ENCODE data around the gene ZFC3H1.
"Not testable (repeated sequence)": the region's sequence is repeated elsewhere in the genome, so short reads cannot be mapped to it uniquely, and the experiment has no call there.

Gene ZFC3H1

DNA sequence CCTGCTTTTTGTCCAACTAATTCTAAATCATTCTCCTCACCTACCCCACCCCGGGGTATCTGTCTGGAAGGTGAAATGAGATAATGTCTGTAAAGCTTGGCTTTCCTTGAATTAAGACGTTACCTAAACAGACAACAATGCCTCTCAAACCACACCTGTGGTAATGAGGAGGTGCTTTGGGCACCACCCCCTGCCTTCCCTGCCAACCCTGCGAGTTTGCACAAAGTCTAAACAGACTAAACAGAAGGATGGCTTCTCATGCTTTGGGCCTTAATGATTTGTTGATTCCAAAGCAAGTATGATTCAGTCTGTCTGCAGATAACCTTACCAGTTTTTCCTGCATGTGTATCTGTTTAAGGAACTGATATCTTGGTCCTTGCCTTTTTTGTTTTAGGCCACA lies 82.4 kb downstream of the ZFC3H1 start:
- H3K36me3 ChIP-seq (ENCODE audit: control insufficient read depth, insufficient read depth, low read length), result no peaks in the 10 kb centered on the region
- no peaks in the 10 kb centered on the region for H3K79me2 ChIP-seq

DNA sequence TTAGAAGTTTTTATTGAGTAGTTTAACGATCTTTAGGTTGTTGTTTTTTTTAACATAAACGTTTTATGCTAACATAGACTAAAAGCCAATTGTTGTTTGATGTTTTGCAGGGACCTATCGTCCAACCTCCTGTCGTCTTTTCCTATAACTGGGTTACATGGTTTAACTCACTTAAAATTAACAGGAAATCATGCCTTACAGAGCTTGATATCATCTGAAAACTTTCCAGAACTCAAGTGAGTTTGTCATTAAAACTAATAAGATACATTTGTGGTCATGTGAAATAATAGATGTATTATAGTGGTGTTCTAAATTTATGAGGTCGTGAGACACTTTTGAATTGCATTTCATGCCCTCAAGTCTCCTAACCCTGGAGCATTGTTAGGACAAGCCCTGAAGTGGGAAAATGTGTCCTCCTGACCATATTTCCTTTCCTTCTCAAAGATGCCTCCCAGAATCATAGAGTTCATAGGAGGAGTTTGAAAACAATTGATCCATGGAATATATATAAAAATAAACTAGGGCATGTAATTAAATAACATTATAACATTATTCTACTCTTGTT lies 84.9 kb downstream of the ZFC3H1 start:
- no peak overlapping the region for H3K27ac ChIP-seq
- TF ChIP-seq, protein P1, sequence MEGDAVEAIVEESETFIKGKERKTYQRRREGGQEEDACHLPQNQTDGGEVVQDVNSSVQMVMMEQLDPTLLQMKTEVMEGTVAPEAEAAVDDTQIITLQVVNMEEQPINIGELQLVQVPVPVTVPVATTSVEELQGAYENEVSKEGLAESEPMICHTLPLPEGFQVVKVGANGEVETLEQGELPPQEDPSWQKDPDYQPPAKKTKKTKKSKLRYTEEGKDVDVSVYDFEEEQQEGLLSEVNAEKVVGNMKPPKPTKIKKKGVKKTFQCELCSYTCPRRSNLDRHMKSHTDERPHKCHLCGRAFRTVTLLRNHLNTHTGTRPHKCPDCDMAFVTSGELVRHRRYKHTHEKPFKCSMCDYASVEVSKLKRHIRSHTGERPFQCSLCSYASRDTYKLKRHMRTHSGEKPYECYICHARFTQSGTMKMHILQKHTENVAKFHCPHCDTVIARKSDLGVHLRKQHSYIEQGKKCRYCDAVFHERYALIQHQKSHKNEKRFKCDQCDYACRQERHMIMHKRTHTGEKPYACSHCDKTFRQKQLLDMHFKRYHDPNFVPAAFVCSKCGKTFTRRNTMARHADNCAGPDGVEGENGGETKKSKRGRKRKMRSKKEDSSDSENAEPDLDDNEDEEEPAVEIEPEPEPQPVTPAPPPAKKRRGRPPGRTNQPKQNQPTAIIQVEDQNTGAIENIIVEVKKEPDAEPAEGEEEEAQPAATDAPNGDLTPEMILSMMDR (IDR thresholded peaks at IDR 0.05), result no peak
- H3K79me2 ChIP-seq, result no peaks in the 10 kb centered on the region
- H3K36me3 ChIP-seq (ENCODE audit: control insufficient read depth, insufficient read depth, low read length), result no peaks in the 10 kb centered on the region
- H3K4me3 ChIP-seq (ENCODE audit: low read depth, low read length), result no peak overlapping the region
- H2AFZ ChIP-seq, result no peak overlapping the region
- no peaks in the 10 kb centered on the region for H3K9me3 ChIP-seq (ENCODE audit: control insufficient read depth, low read length)
- H3K4me1 ChIP-seq, result no peaks in the 10 kb centered on the region
- no peaks in the 10 kb centered on the region for H3K27me3 ChIP-seq (ENCODE audit: control insufficient read depth, insufficient read depth, low read length)
- no peak overlapping the region for H3K4me2 ChIP-seq (ENCODE audit: low read length)
- H3K9ac ChIP-seq, result no peak overlapping the region

More for the DNA sequence above, 82.4 kb downstream of the ZFC3H1 start:
- H3K4me1 ChIP-seq, result no peaks in the 10 kb centered on the region
- no peaks in the 10 kb centered on the region for H3K27me3 ChIP-seq (ENCODE audit: control insufficient read depth, insufficient read depth, low read length)
- no peak overlapping the region for H3K4me3 ChIP-seq (ENCODE audit: low read depth, low read length)
- H3K9me3 ChIP-seq (ENCODE audit: control insufficient read depth, low read length), result no peaks in the 10 kb centered on the region
- TF ChIP-seq, protein P1 (IDR thresholded peaks at IDR 0.05), result no peak
- H3K4me2 ChIP-seq (ENCODE audit: low read length), result no peak overlapping the region
- no peak overlapping the region for H3K9ac ChIP-seq
- H3K27ac ChIP-seq, result no peak overlapping the region
- no peak overlapping the region for H2AFZ ChIP-seq

DNA sequence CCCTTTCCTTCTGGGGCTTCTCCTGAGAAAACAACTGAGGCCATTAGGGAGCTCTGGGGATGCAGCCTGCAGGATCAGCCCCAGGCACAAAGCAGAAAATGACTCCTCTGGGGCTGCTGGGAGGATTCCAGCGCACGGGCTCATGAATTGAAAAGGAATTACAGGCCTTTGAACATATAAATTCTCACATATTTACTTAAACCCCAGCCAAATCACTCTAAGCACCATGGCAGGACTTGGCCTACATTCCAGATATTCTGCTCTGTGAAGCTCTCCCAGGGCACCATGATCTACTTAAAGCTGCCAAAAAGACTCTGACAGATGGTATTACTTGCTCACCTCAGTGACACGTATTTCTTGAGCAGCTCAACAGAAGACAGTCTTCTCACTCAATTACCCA lies 87.2 kb downstream of the ZFC3H1 start:
- H3K27ac ChIP-seq, result no peak overlapping the region
- no peaks in the 10 kb centered on the region for H3K79me2 ChIP-seq
- H3K4me3 ChIP-seq (ENCODE audit: low read depth, low read length), result no peak overlapping the region
- no peak overlapping the region for H3K9ac ChIP-seq
- no peaks in the 10 kb centered on the region for H3K27me3 ChIP-seq (ENCODE audit: control insufficient read depth, insufficient read depth, low read length)
- TF ChIP-seq, protein P1 (IDR thresholded peaks at IDR 0.05), result no peak
- no peaks in the 10 kb centered on the region for H3K4me1 ChIP-seq
- H3K9me3 ChIP-seq (ENCODE audit: control insufficient read depth, low read length), result no peaks in the 10 kb centered on the region
- no peak overlapping the region for H3K4me2 ChIP-seq (ENCODE audit: low read length)
- no peak overlapping the region for H2AFZ ChIP-seq
- H3K36me3 ChIP-seq (ENCODE audit: control insufficient read depth, insufficient read depth, low read length), result no peaks in the 10 kb centered on the region

DNA sequence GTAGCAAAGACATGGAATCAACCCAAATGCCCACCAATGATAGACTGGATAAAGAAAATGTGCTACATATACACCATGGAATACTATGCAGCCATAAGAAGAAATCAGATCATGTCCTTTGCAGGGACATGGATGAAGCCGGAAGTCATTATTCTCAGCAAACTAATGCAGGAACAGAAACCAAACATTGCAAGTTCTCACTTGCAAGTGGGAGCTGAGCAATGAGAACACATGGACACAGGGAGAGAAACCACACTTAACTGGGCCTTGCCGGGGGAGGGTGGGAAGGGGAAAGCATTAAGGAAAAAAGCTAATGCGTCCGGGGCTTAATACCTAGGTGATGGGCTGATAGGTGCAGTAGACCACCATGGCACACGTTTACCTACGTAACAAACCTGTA lies 93.8 kb downstream of the ZFC3H1 start:
- not testable (repeated sequence) for H3K4me2 ChIP-seq (ENCODE audit: low read length); H2AFZ ChIP-seq; H3K36me3 ChIP-seq (ENCODE audit: control insufficient read depth, insufficient read depth, low read length); H3K27me3 ChIP-seq (ENCODE audit: control insufficient read depth, insufficient read depth, low read length); H3K9ac ChIP-seq; H3K79me2 ChIP-seq; H3K27ac ChIP-seq; H3K9me3 ChIP-seq (ENCODE audit: control insufficient read depth, low read length); H3K4me3 ChIP-seq (ENCODE audit: low read depth, low read length); H3K4me1 ChIP-seq

DNA sequence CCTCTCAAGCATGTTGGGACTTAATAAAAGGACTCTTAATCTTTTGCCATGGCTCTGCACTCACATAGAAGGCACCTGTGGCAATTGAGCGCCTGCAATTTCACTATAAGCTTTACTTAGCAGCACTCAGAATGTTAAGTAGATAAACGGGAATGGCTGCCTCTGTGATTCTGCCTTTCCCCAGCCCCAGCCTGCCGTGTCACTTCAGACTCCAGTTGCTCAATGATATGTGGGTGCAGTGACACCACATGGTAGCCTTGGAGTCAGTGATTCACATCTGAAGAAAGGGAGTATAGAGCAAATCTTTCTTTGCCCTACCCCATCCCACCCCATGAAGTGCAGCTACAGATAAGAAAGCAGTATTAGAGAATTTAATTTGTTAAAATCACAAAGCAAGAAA lies 96.1 kb downstream of the ZFC3H1 start:
- TF ChIP-seq, protein P1 (IDR thresholded peaks at IDR 0.05), result no peak
- H3K9ac ChIP-seq, result no peak overlapping the region
- H3K9me3 ChIP-seq (ENCODE audit: control insufficient read depth, low read length), result no peaks in the 10 kb centered on the region
- no peaks in the 10 kb centered on the region for H3K4me1 ChIP-seq
- no peak overlapping the region for H3K4me3 ChIP-seq (ENCODE audit: low read depth, low read length)
- H2AFZ ChIP-seq, result no peak overlapping the region
- no peak overlapping the region for H3K4me2 ChIP-seq (ENCODE audit: low read length)
- H3K27ac ChIP-seq, result no peak overlapping the region
- H3K27me3 ChIP-seq (ENCODE audit: control insufficient read depth, insufficient read depth, low read length), result no peaks in the 10 kb centered on the region
- H3K36me3 ChIP-seq (ENCODE audit: control insufficient read depth, insufficient read depth, low read length), result no peaks in the 10 kb centered on the region
- H3K79me2 ChIP-seq, result no peaks in the 10 kb centered on the region
